K562 (cell line): ENCODE results near the gene ADIG. TPM values are rescaled to one million over a fixed set of nuclear protein-coding genes. Genes with fewer than 3 reads are reported as not detected.

Experiments used
- BHLHE40 ChIP-seq: IDR thresholded peaks from 2 replicates; pipeline ENCODE4 v1.6.1; 2011; ENCODE audit warnings: low read length, improper control_type of control experiment
- EP300 ChIP-seq: IDR thresholded peaks from 2 replicates; pipeline ENCODE4 v1.6.1; 2012; ENCODE audit warnings: low read length, improper control_type of control experiment
- ETS2 ChIP-seq: IDR thresholded peaks from 2 replicates; pipeline ENCODE4 v1.6.1; 2016; ENCODE audit warnings: borderline replicate concordance, missing genetic modification characterization, mild to moderate bottlenecking, moderate library complexity, missing compliant biosample characterization; ENCODE audit not compliant: poor library complexity, severe bottlenecking
- GTF2E2 ChIP-seq: fragments of 200-800 bp; sonication (Bioruptor generic); IDR thresholded peaks from 2 replicates; pipeline ENCODE4 v1.6.1; 2016; ENCODE audit warnings: missing genetic modification characterization, missing compliant biosample characterization
- KLF13 ChIP-seq: fragments of 450-650 bp; IDR thresholded peaks from 2 replicates; pipeline ENCODE4 v1.6.1; 2016; ENCODE audit warnings: missing genetic modification characterization, low read depth, mild to moderate bottlenecking, missing compliant biosample characterization, moderate library complexity, borderline replicate concordance
- L3MBTL2 ChIP-seq: fragments of 450-650 bp; IDR thresholded peaks from 2 replicates; pipeline ENCODE4 v1.6.1; 2016; ENCODE audit warnings: mild to moderate bottlenecking, moderate library complexity
- LCOR ChIP-seq: sonication (generic); formaldehyde crosslinking; IDR thresholded peaks from 2 replicates; pipeline ENCODE4 v1.8.0; 2022; ENCODE audit warnings: mild to moderate bottlenecking, missing genetic modification reagents
- MCM3 ChIP-seq: fragments of 450-650 bp; IDR thresholded peaks from 2 replicates; pipeline ENCODE4 v1.6.1; 2016
- PRPF4 ChIP-seq: fragments of 200-400 bp; formaldehyde crosslinking; IDR thresholded peaks from one replicate; pipeline ENCODE4 v1.6.1; 2017; ENCODE audit warnings: low read length, low read depth, mild to moderate bottlenecking; ENCODE audit not compliant: insufficient read depth, poor library complexity, severe bottlenecking
- SIX5 ChIP-seq, 2 experiments: IDR thresholded peaks; 2 replicates each; pipeline ENCODE4 v1.6.1; 2011; ENCODE audit warnings: low read length in 2 of 2, borderline replicate concordance in 1 of 2, low read depth in 1 of 2, mild to moderate bottlenecking in 1 of 2, moderate library complexity in 1 of 2; ENCODE audit not compliant: insufficient read depth in 1 of 2
- TFAM ChIP-seq: fragments of 250-450 bp; sonication (Bioruptor Pico); conservative IDR thresholded peaks from 2 replicates; pipeline ENCODE4 v1.5.0; 2021; ENCODE audit warnings: mild to moderate bottlenecking, moderate library complexity
- ZKSCAN1 ChIP-seq: fragments of 150-350 bp; IDR thresholded peaks from 2 replicates; pipeline ENCODE4 v1.6.1; 2016; ENCODE audit warnings: low read depth, low read length
- ZNF197 ChIP-seq: fragments of 200-800 bp; sonication (Bioruptor generic); IDR thresholded peaks from 2 replicates; pipeline ENCODE4 v1.6.1; 2016; ENCODE audit warnings: low read depth, missing genetic modification characterization, missing compliant biosample characterization
- ZNF431 ChIP-seq: sonication (generic); formaldehyde crosslinking; IDR thresholded peaks from 2 replicates; pipeline ENCODE4 v1.8.0; 2022; ENCODE audit warnings: mild to moderate bottlenecking, missing genetic modification reagents
- ZNF740 ChIP-seq, 3 experiments: fragments of 200-800 bp in 1 of 3; sonication (Bioruptor generic) in 1 of 3; sonication (generic) in 1 of 3; formaldehyde crosslinking in 1 of 3; IDR thresholded peaks; 2 replicates each; pipeline versions ENCODE4 v1.6.1 to v1.8.0; 2016 to 2022; ENCODE audit warnings: mild to moderate bottlenecking in 2 of 3, missing compliant biosample characterization in 2 of 3, missing genetic modification characterization in 2 of 3, missing genetic modification reagents in 1 of 3
- ZNF780A ChIP-seq: fragments of 250-450 bp; sonication (Bioruptor Pico); IDR thresholded peaks from 2 replicates; pipeline ENCODE4 v1.5.0; 2021; ENCODE audit warnings: mild to moderate bottlenecking
- ZNF830 ChIP-seq: fragments of 250-450 bp; sonication (Bioruptor Pico); IDR thresholded peaks from 2 replicates; pipeline ENCODE4 v1.5.0; 2021; ENCODE audit warnings: mild to moderate bottlenecking
- polyA plus RNA-seq, 8 experiments: library from polyadenylated mRNA; depleted of rRNA in 4 of 8; stranded (reverse) in 5 of 8; unstranded in 3 of 8; fragments of >200 nt; fragmentation: Nextera tagmentation in 2 of 8; fragmentation: Illumina TruSeq in 1 of 8; extraction: Ambion mirVana in 2 of 8; extraction: Trizol in 1 of 8; gene quantifications; 2 replicates each; pipeline versions ENCODE4 v1.2.1 to v1.2.3, GENCODE V29; 2011 to 2014; ENCODE audit warnings: inconsistent platforms in 1 of 8, missing spikeins in 1 of 8
- total RNA-seq, 7 experiments: library from RNA; depleted of rRNA in 6 of 7; stranded (reverse); fragments of >200 nt in 6 of 7; fragmentation: Illumina TruSeq in 2 of 7; extraction: Trizol in 2 of 7; gene quantifications; 2 replicates each; pipeline versions ENCODE4 v1.2.1 to v1.2.3, GENCODE V29; 2011 to 2021; ENCODE audit warnings: low replicate concordance in 1 of 7
- TF ChIP-seq, protein P1 (sequence below): fragments of 450-650 bp; IDR thresholded peaks from 2 replicates; pipeline ENCODE4 v1.6.1; 2017; ENCODE audit warnings: mild to moderate bottlenecking, moderate library complexity
- TF ChIP-seq, protein P2 (sequence below): fragments of 250-450 bp; sonication (Bioruptor Pico); IDR thresholded peaks from 2 replicates; pipeline ENCODE4 v1.8.0; 2022; ENCODE audit warnings: moderate library complexity, mild to moderate bottlenecking, inconsistent platforms
- TF ChIP-seq, protein P3 (sequence below), 2 experiments: fragments of 450-650 bp; IDR thresholded peaks; 2 replicates each; pipeline ENCODE4 v1.6.1; 2018; ENCODE audit warnings: mild to moderate bottlenecking in 2 of 2, low read depth in 1 of 2; ENCODE audit not compliant: partially characterized antibody in 2 of 2

ADIG gene
- total and polyA plus RNA-seq, 9 of the 15 experiments (the other 6 are each of a cell fraction or from before 2014, with no cell fraction given) = not detected

- TF ChIP-seq ZKSCAN1 (0 out of 2 replicates have a peak, but pooled peaks have one; percentile 34), BHLHE40 (no peak), ZNF830 (no peak), LCOR (0 out of 2 replicates have a peak, but pooled peaks have one; percentile 36), GTF2E2 (tag) (no peak), ETS2 (tag) (no peak), ZNF740 (CRISPR knock-in tag; IDR thresholded peaks at IDR 0.05) (no peak), ZNF740 (tag; IDR thresholded peaks at IDR 0.05) (no peak), PRPF4 (no peak), ZNF780A (CRISPR knock-in tag) (no peak), ZNF431 (CRISPR knock-in tag) (no peak), EP300 (no peak), TFAM (CRISPR knock-in tag) (no peak), L3MBTL2 (peak; percentile 45; the same call in 1 of the 2 replicates), SIX5 (IDR thresholded peaks at IDR 0.05; ENCODE audit: borderline replicate concordance in 1 of 2, insufficient read depth in 1 of 2, low read depth in 1 of 2, low read length in 2 of 2) (no peak), KLF13 (tag) (peak; percentile 65; the same call in 1 of the 2 replicates), ZNF197 (CRISPR knock-in tag) (no peak), MCM3 (no peak)
- TF ChIP-seq, protein P1, sequence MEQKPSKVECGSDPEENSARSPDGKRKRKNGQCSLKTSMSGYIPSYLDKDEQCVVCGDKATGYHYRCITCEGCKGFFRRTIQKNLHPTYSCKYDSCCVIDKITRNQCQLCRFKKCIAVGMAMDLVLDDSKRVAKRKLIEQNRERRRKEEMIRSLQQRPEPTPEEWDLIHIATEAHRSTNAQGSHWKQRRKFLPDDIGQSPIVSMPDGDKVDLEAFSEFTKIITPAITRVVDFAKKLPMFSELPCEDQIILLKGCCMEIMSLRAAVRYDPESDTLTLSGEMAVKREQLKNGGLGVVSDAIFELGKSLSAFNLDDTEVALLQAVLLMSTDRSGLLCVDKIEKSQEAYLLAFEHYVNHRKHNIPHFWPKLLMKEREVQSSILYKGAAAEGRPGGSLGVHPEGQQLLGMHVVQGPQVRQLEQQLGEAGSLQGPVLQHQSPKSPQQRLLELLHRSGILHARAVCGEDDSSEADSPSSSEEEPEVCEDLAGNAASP = no peak
- TF ChIP-seq, protein P2, sequence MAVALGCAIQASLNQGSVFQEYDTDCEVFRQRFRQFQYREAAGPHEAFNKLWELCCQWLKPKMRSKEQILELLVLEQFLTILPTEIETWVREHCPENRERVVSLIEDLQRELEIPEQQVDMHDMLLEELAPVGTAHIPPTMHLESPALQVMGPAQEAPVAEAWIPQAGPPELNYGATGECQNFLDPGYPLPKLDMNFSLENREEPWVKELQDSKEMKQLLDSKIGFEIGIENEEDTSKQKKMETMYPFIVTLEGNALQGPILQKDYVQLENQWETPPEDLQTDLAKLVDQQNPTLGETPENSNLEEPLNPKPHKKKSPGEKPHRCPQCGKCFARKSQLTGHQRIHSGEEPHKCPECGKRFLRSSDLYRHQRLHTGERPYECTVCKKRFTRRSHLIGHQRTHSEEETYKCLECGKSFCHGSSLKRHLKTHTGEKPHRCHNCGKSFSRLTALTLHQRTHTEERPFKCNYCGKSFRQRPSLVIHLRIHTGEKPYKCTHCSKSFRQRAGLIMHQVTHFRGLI (CRISPR knock-in tag) = no peak
- TF ChIP-seq, protein P3, sequence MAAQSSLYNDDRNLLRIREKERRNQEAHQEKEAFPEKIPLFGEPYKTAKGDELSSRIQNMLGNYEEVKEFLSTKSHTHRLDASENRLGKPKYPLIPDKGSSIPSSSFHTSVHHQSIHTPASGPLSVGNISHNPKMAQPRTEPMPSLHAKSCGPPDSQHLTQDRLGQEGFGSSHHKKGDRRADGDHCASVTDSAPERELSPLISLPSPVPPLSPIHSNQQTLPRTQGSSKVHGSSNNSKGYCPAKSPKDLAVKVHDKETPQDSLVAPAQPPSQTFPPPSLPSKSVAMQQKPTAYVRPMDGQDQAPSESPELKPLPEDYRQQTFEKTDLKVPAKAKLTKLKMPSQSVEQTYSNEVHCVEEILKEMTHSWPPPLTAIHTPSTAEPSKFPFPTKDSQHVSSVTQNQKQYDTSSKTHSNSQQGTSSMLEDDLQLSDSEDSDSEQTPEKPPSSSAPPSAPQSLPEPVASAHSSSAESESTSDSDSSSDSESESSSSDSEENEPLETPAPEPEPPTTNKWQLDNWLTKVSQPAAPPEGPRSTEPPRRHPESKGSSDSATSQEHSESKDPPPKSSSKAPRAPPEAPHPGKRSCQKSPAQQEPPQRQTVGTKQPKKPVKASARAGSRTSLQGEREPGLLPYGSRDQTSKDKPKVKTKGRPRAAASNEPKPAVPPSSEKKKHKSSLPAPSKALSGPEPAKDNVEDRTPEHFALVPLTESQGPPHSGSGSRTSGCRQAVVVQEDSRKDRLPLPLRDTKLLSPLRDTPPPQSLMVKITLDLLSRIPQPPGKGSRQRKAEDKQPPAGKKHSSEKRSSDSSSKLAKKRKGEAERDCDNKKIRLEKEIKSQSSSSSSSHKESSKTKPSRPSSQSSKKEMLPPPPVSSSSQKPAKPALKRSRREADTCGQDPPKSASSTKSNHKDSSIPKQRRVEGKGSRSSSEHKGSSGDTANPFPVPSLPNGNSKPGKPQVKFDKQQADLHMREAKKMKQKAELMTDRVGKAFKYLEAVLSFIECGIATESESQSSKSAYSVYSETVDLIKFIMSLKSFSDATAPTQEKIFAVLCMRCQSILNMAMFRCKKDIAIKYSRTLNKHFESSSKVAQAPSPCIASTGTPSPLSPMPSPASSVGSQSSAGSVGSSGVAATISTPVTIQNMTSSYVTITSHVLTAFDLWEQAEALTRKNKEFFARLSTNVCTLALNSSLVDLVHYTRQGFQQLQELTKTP (IDR thresholded peaks at IDR 0.05; ENCODE audit: low read depth in 1 of 2, partially characterized antibody in 2 of 2) = no peak
Observed at GRCh38 chr20:38633577-38634093, 52.6 kb downstream of the ADIG start (continued).
